ENCODE data around the gene IQSEC1. TPM values are rescaled to one million over a fixed set of nuclear protein-coding genes. Genes with fewer than 3 reads are reported as not detected.

IQSEC1 gene
- total RNA-seq, 1 donor from 2014 or later: 9.4 TPM

- ATAC-seq: no peak
Observed at GRCh38 chr3:12981306-12982275, 91.6 kb downstream of the IQSEC1 start.

- ATAC-seq: no peak
Observed at GRCh38 chr3:12980596-12981290, 92.5 kb downstream of the IQSEC1 start.

GRCh38 chr3:12979947-12980487, 93.2 kb downstream of the IQSEC1 start:
- no peak for ATAC-seq

GRCh38 chr3:12979151-12979946, 93.9 kb downstream of the IQSEC1 start:
- no peak for ATAC-seq

DNA sequence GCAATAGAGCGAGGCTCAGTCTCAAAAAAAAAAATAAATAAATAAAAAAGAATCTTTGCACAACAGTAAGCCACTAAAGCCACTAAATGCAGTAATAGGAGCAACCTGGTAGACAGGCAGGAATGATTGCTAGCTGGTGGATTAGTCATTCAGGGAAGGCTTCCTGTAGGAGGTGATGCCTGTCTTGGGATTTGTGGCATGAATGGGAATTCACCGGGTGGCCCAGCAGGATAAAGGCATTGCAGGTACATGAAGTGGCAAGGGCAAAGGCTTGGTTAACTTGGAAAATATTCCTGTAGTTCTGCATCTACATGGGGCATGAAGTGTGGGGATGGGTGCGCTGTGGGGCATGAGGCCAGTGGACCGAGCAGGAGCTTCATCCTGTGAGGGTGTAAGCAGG, 94.5 kb downstream of the IQSEC1 start:
- ATAC-seq: no peak

DNA sequence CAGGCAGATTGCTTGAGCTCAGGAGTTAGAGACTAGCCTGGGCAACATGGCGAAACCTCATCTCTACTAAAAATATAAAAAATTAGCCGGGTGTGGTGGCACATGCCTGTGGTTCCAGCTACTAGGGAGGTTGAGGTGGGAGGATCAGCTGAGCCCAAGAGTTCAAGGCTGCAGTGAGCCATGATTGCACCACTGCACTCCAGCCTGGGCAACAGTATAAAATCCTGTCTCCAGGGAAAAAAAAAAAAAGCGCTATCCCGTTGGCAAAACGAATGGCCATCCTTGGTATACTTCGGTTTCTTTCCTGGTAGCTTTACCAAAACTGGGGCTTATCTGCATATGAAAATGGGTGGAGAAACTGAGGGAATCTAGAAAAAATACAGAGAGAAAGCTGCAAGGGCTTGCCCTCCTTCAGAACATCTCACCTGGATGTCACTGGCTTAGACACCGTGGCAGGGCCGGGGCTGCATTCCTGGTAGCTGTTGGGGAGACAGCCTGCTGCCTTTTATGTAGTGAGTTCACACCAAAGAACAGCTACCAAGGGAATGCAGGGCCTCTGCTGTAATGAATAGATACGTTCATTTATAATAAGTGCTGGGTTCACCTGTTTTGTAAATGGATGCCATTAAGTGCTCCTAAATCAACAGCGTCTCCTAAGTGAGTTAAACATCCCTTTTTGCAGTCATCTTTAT, 96.0 kb downstream of the IQSEC1 start:
- no peak for ATAC-seq

DNA sequence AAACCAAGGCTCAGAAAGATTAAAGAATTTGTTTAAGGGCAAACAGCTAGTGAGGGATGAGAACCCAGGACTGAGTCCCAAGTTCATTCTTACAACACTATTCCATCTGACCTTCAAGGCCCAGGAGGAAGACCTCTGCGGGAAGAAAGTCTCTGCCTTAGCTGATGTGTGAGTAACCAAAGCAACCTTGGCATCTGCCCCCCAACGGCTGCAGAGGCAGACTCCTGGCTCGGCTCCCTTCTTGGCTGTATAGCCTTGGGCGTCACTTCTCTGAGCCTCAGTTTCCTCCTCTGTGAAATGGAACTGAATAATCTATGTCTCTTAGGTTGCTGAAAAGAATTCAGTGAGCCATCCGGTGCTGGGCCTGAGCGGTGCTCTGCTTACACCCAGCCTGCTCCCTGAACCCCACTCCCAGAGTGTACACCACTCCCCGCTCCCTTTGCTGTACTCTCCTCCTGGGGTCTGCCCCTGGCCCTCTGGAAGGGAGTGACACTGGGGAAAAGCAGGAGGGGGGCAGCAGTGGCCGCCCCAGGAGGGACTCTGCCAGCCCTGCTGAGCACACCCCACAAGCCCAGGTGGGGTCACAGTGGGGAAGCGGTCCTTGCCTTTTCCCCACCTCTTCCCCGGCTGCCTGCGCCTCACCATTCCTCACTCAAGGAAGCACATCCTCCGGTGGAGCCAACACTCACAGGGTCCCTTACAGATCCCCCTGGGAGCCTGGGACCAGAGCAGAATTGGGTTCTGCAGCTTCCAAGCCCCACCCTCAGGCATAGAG, 97.3 kb downstream of the IQSEC1 start:
- ATAC-seq: peak; percentile 9

DNA sequence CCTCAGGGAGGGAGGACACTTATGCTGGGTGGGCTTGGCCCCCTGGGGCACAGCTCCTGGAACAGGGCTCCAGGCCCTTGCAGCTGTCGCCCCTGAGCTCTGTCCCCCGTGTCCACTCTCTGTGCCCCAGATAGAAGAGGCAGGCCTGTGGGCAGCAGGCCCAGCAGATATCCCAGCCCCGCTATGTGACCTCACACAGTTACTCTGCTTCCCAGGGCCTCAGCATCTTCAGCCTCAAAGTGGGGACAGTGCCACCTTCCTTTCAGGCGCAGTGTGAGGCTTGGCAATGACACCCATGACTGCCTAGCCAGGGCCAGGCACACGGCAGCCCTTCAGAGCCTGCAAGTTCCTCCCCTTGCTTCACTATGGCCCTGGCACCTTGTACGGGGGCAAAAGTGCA, 98.4 kb downstream of the IQSEC1 start:
- peak; percentile 7 for ATAC-seq

DNA sequence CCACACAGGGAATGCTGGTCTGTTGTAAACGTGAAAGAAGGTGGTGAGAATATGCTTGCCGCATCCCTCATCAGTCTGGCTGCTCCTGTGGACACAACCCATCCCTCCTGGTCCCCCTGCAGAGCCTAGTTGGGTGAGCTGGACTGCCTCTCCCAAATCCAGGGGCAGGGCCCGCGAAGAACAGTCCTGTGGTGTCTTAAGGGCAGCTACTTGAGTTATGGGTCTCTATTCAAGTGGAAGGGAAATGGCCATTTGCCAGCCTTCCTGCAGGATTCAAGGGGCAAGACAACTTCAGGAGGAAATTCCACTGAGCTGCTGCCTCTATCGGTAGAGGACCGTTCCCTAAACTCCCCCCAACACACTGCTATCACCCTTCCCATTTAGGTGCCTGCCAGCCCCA, 98.9 kb downstream of the IQSEC1 start:
- ATAC-seq: no peak

DNA sequence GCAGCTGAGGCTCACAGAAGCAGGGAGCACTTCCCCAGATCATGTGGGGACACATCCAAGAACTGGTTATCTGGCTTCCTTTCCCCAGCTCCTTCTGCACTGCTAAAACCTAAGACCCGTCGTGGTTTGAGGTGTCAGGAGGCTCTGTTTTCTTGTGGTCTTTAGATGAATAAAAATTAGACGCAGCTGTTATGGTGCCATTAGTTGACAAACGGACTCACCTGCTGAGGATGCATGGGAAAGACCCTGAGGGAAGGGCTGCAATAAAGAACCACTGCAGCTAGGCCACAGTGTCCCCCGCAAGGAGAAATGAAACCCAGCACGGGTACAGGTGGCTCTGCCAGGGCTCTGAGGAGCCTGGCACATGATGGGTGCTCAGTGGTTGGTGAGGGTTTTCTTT, 99.4 kb downstream of the IQSEC1 start:
- ATAC-seq: no peak

GRCh38 chr3:12972781-12973702, 100.2 kb downstream of the IQSEC1 start:
- no peak for ATAC-seq

DNA sequence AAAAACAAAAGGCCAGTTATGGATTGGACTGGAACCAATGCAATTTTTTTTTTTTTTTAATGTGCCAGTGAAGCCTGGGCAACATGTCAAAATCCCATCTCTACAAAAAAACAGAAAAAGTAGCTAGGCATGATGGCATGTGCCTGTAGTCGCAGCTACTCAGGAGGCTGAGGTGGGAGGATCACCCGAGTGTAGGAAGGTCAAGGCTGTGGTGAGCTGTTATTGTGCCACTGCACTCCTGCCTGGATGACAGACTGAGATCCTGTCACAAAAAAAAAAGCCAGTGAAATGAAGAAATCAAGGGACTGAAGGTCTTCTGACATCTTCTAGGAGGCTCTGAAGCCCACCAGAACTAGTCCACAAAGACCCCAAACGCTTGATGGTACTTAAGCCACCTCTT, 101.2 kb downstream of the IQSEC1 start:
- no peak for ATAC-seq

DNA sequence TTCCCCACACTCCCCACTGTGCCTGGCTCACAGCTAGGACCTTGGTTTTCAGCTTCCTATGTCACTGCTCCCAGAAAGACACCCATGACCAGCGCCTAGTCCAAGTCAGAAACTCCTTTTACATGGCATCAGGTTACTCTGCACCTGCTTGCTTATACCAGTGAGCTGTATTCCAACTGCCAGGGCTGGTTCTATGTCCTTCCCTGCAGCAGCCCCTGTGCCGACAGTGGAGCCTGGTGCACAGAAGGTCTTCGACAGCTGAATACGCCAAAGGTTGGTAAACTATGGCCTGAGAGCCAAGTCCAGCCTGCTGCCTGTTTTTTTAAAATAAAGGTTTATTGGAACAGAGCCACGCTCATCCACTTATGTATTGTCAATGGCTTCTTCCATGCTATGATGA, 102.5 kb downstream of the IQSEC1 start:
- no peak for ATAC-seq

GRCh38 chr3:12969486-12969885, 103.7 kb downstream of the IQSEC1 start:
- no peak for ATAC-seq

DNA sequence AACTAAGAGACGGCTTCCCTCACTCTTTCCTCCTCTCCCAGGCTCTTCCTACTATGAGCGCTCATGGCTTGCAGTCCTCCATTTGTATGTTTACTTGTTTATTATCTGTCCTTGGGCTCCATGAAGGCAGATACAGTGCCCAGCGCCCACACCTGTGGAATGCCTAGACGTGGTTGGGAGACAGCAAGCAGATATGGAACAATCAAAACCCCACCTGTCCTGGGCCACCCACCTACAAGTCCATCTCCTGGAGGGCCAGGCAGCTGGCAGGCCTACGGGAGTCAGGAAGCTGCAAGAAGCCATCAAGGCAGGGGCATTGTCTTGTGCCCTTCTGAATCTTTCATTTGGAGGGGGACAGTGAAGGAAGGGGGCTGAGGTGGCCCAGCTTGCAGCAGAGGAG, 104.7 kb downstream of the IQSEC1 start:
- ATAC-seq: no peak

- ATAC-seq: peak; percentile 97
Observed at GRCh38 chr3:12967606-12968351, 105.5 kb downstream of the IQSEC1 start.

GRCh38 chr3:12966847-12967605, 106.2 kb downstream of the IQSEC1 start:
- peak; percentile 41 for ATAC-seq

All from esophagus mucosa (tissue), 1 donor.